Spleen (tissue), 11 donors: ENCODE results near the gene IPMK. TPM values are rescaled to one million over a fixed set of nuclear protein-coding genes. Genes with fewer than 3 reads are reported as not detected.

Experiments used
- DNase-seq: peaks from one replicate; pipeline ENCODE4 v3.0.0-alpha.2; 2020
- H3K27ac ChIP-seq, 8 donors: fragments of 200-600 bp; sonication (generic) in 7 of 8; 1 replicate in 4 of 8; 2 replicates in 4 of 8; pipeline versions ENCODE4 v1.5.0 to v1.8.0; 2016 to 2021; ENCODE audit warnings: inconsistent platforms in 4 of 8, mild to moderate bottlenecking in 4 of 8, moderate library complexity in 1 of 8
- H3K27me3 ChIP-seq, 7 donors: fragments of 200-600 bp; sonication (generic) in 6 of 7; replicated peaks in 1 of 7; 1 replicate in 4 of 7; 2 replicates in 3 of 7; pipeline versions ENCODE4 v1.5.0 to v1.8.0; 2016 to 2021; ENCODE audit warnings: inconsistent platforms in 3 of 7, mild to moderate bottlenecking in 1 of 7
- H3K36me3 ChIP-seq, 6 donors: fragments of 200-600 bp; sonication (generic) in 5 of 6; 1 replicate in 4 of 6; 2 replicates in 2 of 6; pipeline versions ENCODE4 v1.5.0 to v1.8.0; 2016 to 2021; ENCODE audit warnings: inconsistent platforms in 2 of 6
- H3K4me1 ChIP-seq, 6 donors: fragments of 200-600 bp; sonication (generic) in 5 of 6; 1 replicate in 3 of 6; 2 replicates in 3 of 6; pipeline versions ENCODE4 v1.5.0 to v1.8.0; 2016 to 2021; ENCODE audit warnings: inconsistent platforms in 3 of 6
- H3K4me3 ChIP-seq, 8 donors: fragments of 200-600 bp; sonication (generic) in 7 of 8; 1 replicate in 4 of 8; 2 replicates in 4 of 8; pipeline versions ENCODE4 v1.5.0 to v1.8.0; 2016 to 2021; ENCODE audit warnings: inconsistent platforms in 4 of 8, mild to moderate bottlenecking in 4 of 8, moderate library complexity in 2 of 8
- H3K9me3 ChIP-seq, 8 donors: fragments of 200-600 bp; sonication (generic) in 7 of 8; 1 replicate in 4 of 8; 2 replicates in 4 of 8; pipeline versions ENCODE4 v1.5.0 to v1.8.0; 2016 to 2021; ENCODE audit warnings: inconsistent platforms in 4 of 8
- CTCF ChIP-seq, 11 experiments: fragments of 200-600 bp in 7 of 11; fragments of 450-650 bp in 4 of 11; sonication (generic) in 4 of 11; IDR thresholded peaks in 8 of 11; conservative IDR thresholded peaks in 3 of 11; 1 replicate in 7 of 11; 2 replicates in 4 of 11; pipeline versions ENCODE4 v1.4.0 to v1.8.0; 2016 to 2021; ENCODE audit warnings: antibody characterized with exemption in 11 of 11, inconsistent platforms in 4 of 11, mild to moderate bottlenecking in 1 of 11
- POLR2A ChIP-seq, 3 donors: fragments of 450-650 bp; IDR thresholded peaks; one replicate each; pipeline ENCODE4 v1.5.1; 2017; ENCODE audit warnings: antibody characterized with exemption in 3 of 3, mild to moderate bottlenecking in 1 of 3
- POLR2AphosphoS5 ChIP-seq, 3 donors: sonication (generic); formaldehyde crosslinking; IDR thresholded peaks; one replicate each; pipeline ENCODE4 v1.5.1; 2017; ENCODE audit warnings: antibody characterized with exemption in 3 of 3
- WGBS, 5 donors: extraction: QIAGEN DNeasy Blood & Tissue Kit in 3 of 5; methylation state at CpG; one replicate each; pipeline versions ENCODE4 v1.1.5 to v1.1.7; 2013 to 2018; 5-methylcytosine and 5-hydroxymethylcytosine counted together
- intact Hi-C: fragments of 100-400 bp; cut with DNase I; formaldehyde crosslinking; loops from one replicate; pipeline ENCODE4 v1.15.0; 2023; ENCODE audit warnings: low total_unique reads
- polyA plus RNA-seq, 3 donors: library from polyadenylated mRNA; stranded (reverse); fragments of 200-250 nt; gene quantifications; one replicate each; pipeline ENCODE4 v1.2.1, GENCODE V29; 2013
- total RNA-seq, 7 donors: library from RNA; depleted of rRNA in 3 of 7; stranded (reverse); fragments of >200 nt in 3 of 7; fragmentation: NEBNext Ultra II Directional in 4 of 7; extraction: Animal tissue kit (Norgen Biotek cat#: 25700) in 4 of 7; gene quantifications; one replicate each; pipeline versions ENCODE4 v1.1.0 to v1.2.1, GENCODE V29; 2016 to 2021
- donor health status: healthy with polysubstance abuse.
- donor health status: DM: no; HTN: no; CAD: no; lungs with moderate emphysema.
- donor health status: DM: no; HTN: no; CAD: no.
- donor health status: Bipolar disorder and iron deficiency.
- donor health status: healthy.
- donor health status: DM: no; HTN: no; CAD: no.
- donor health status: DM: yes; HTN: yes; CAD: no.

The IPMK gene
- total and polyA plus RNA-seq, 10 donors, result 2.9 to 17.2 (median 13.3) TPM

- peaks cover 0 to 7% (median 0%) of the 10 kb centered on the region in 7 donors for H3K27me3 ChIP-seq
- WGBS, 5 donors, result 20 to 29% (median 25%) methylated on average over 4 of the region's 4 CpGs
- no peaks in the 10 kb centered on the region for H3K9me3 ChIP-seq
- H3K27ac ChIP-seq, result no peak overlapping the region
- DNase-seq, result no peak
- peaks cover 0 to 7% (median 6%) of the 10 kb centered on the region in 6 donors for H3K4me1 ChIP-seq
- intact Hi-C loops, result no loop called here
- no peak overlapping the region for H3K4me3 ChIP-seq
- TF ChIP-seq CTCF (IDR thresholded peaks at IDR 0.05 in 8 of 11, conservative IDR thresholded peaks at IDR 0.05 in 3 of 11) (peak; percentile 47 to 86 (median 79)), POLR2AphosphoS5 (IDR thresholded peaks at IDR 0.05) (no peak)
- H3K36me3 ChIP-seq, result no peaks in the 10 kb centered on the region
Measured at GRCh38 chr10:58299580-58299979, 31.9 kb upstream of the IPMK start.

DNA sequence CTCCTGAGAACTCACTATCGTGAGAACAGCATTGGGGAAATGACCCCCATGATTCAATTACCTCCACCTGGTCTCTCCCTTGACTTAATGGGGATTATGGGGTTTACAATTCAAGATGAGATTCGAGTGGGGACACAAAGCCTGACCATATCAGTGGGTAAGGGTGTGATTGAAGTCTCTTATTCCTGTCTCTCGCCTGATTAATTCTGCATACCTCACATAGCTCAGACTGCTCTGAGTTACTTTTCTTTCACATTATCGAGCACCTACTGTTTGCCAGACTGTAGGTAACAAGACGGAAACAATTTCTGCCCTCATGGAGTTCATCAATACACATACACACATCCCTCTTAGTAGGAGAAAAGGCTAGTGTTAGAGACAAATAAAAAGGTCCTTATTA lies 26.3 kb upstream of the IPMK start:
- 78 to 88% (median 80%) methylated on average over 5 of the region's 5 CpGs for WGBS, 5 donors
- DNase-seq, result no peak
- H3K36me3 ChIP-seq, result no peaks in the 10 kb centered on the region
- H3K27ac ChIP-seq, result no peak overlapping the region
- H3K27me3 ChIP-seq, result no peaks in the 10 kb centered on the region
- H3K4me1 ChIP-seq, result peaks cover 0 to 7% (median 0%) of the 10 kb centered on the region in 6 donors
- intact Hi-C loops, result no loop called here
- no peaks in the 10 kb centered on the region for H3K9me3 ChIP-seq
- TF ChIP-seq POLR2A (IDR thresholded peaks at IDR 0.05), result no peak
- TF ChIP-seq POLR2AphosphoS5 (IDR thresholded peaks at IDR 0.05), result no peak
- no peak for TF ChIP-seq CTCF (IDR thresholded peaks at IDR 0.05 in 8 of 11, conservative IDR thresholded peaks at IDR 0.05 in 3 of 11)
- no peak overlapping the region for H3K4me3 ChIP-seq

- H3K36me3 ChIP-seq, result no peaks in the 10 kb centered on the region
- no peak overlapping the region for H3K27ac ChIP-seq
- no peak overlapping the region for H3K4me3 ChIP-seq
- no peak for DNase-seq
- H3K27me3 ChIP-seq, result no peaks in the 10 kb centered on the region
- peaks cover 0 to 7% (median 0%) of the 10 kb centered on the region in 6 donors for H3K4me1 ChIP-seq
- TF ChIP-seq CTCF (IDR thresholded peaks at IDR 0.05 in 8 of 11, conservative IDR thresholded peaks at IDR 0.05 in 3 of 11) (peak; percentile 18 to 80 (median 59)), POLR2AphosphoS5 (IDR thresholded peaks at IDR 0.05) (no peak)
- H3K9me3 ChIP-seq, result no peaks in the 10 kb centered on the region
- intact Hi-C loops, result loop anchor here (2.0 kb wide), 1 partner anchor 113 kb away; no protein-coding TSS in a partner anchor
- WGBS, 5 donors, result 69 to 80% (median 76%) methylated on average over 5 of the region's 5 CpGs
Measured at GRCh38 chr10:58291538-58292174, 24.0 kb upstream of the IPMK start.

- Histone ChIP-seq H3K27me3 (no peaks in the 10 kb centered on the region), H3K9me3 (no peaks in the 10 kb centered on the region), H3K36me3 (peaks cover 0 to 18% (median 6%) of the 10 kb centered on the region in 6 donors), H3K27ac (peak overlapping the region; percentile 10 to 83 (median 72)), H3K4me1 (peaks cover 0 to 34% (median 14%) of the 10 kb centered on the region in 6 donors), H3K4me3 (peak overlapping the region in 1 of 8 donors; percentile 50)
- intact Hi-C loops, result no loop called here
- TF ChIP-seq CTCF (IDR thresholded peaks at IDR 0.05 in 8 of 11, conservative IDR thresholded peaks at IDR 0.05 in 3 of 11) (no peak), POLR2A (IDR thresholded peaks at IDR 0.05) (no peak), POLR2AphosphoS5 (IDR thresholded peaks at IDR 0.05) (no peak)
- 9 to 28% (median 21%) methylated on average over 3 of the region's 3 CpGs for WGBS, 5 donors
- no peak for DNase-seq
Measured at GRCh38 chr10:58282615-58283014, 14.9 kb upstream of the IPMK start.
